Colon (tissue), 2 donors: ENCODE measurements around the gene BPIFA2.
"Not testable (repeated sequence)": the region's sequence is repeated elsewhere in the genome, so short reads cannot be mapped to it uniquely, and the experiment has no call there.

ENCODE experiments used
- FAIRE-seq: peaks from 2 replicates; lab custom pipeline; 2012; peaks lifted over from hg19 to GRCh38; lab: Jason Lieb, UNC
- donor health status: control.
- donor health status: control.

Gene BPIFA2

GRCh38 chr20:33160681-33161080, 7.3 kb upstream of the BPIFA2 start:
- no peak for FAIRE-seq

- FAIRE-seq: no peak
These were observed 5.6 kb upstream of the BPIFA2 start for GRCh38 chr20:33162313-33162712.

- FAIRE-seq: no peak
These were observed 5.2 kb upstream of the BPIFA2 start for GRCh38 chr20:33162753-33163152.

- FAIRE-seq: no peak
These were observed 3.9 kb upstream of the BPIFA2 start for GRCh38 chr20:33163856-33164762.

GRCh38 chr20:33164763-33165095, 3.2 kb upstream of the BPIFA2 start:
- no peak for FAIRE-seq

- no peak for FAIRE-seq
These were observed 2.4 kb upstream of the BPIFA2 start for GRCh38 chr20:33165416-33166055.

- no peak for FAIRE-seq
These were observed 1.3 kb upstream of the BPIFA2 start for GRCh38 chr20:33166533-33167113.

GRCh38 chr20:33169176-33169794, 1.3 kb downstream of the BPIFA2 start:
- no peak for FAIRE-seq

- no peak for FAIRE-seq
These were observed 4.8 kb downstream of the BPIFA2 start for GRCh38 chr20:33172781-33173180.

- no peak for FAIRE-seq
These were observed 7.2 kb downstream of the BPIFA2 start for GRCh38 chr20:33175123-33175522.

- no peak for FAIRE-seq
These were observed 8.1 kb downstream of the BPIFA2 start for GRCh38 chr20:33176101-33176500.

- no peak for FAIRE-seq
These were observed 9.9 kb downstream of the BPIFA2 start for GRCh38 chr20:33177866-33178265.

- no peak for FAIRE-seq
These were observed 10.8 kb downstream of the BPIFA2 start for GRCh38 chr20:33178726-33179125.

GRCh38 chr20:33180169-33180568, 12.2 kb downstream of the BPIFA2 start:
- FAIRE-seq: no peak

GRCh38 chr20:33181482-33182093, 13.6 kb downstream of the BPIFA2 start:
- no peak for FAIRE-seq

GRCh38 chr20:33183312-33183711, 15.4 kb downstream of the BPIFA2 start:
- no peak for FAIRE-seq

GRCh38 chr20:33185031-33185590, 17.2 kb downstream of the BPIFA2 start:
- FAIRE-seq: not testable (repeated sequence)

GRCh38 chr20:33187491-33187890, 19.5 kb downstream of the BPIFA2 start:
- FAIRE-seq: no peak

GRCh38 chr20:33188421-33188820, 20.5 kb downstream of the BPIFA2 start:
- no peak for FAIRE-seq

- FAIRE-seq: no peak
These were observed 23.5 kb downstream of the BPIFA2 start for GRCh38 chr20:33191484-33191883.

GRCh38 chr20:33191955-33192354, 24.0 kb downstream of the BPIFA2 start:
- FAIRE-seq: no peak

- no peak for FAIRE-seq
These were observed 25.0 kb downstream of the BPIFA2 start for GRCh38 chr20:33192912-33193501.
